ENCODE results near the gene OR52A5.
"Not testable (repeated sequence)": the region's sequence is repeated elsewhere in the genome, so short reads cannot be mapped to it uniquely, and the experiment has no call there.

OR52A5 gene

DNA sequence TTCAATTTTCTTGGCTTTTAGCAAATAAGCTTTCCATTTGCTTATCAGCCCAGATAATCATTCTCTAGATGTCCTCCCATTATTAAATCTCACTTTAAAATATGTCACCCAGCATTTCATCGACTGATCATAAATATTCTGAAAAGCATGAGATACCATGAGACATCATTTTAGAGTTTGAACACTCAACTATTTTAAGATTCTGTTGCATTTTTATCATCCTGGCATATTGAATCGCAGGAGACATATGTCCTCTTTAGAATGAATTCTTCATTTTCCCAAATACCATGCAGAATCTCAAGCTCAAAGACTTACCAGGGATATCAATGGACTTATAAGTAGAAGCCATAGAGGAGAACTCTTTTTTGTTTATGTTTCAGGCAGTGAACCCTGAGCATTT is at the start of gene OR52A5:
Gene OR52A5 (minus strand): TSS at position 361 of the 400 bp plus-strand sequence. CDS start 5,714 bp downstream, outside the sequence.
- no peak for DNase-seq (ENCODE audit: low read depth in 2 of 2)

DNA sequence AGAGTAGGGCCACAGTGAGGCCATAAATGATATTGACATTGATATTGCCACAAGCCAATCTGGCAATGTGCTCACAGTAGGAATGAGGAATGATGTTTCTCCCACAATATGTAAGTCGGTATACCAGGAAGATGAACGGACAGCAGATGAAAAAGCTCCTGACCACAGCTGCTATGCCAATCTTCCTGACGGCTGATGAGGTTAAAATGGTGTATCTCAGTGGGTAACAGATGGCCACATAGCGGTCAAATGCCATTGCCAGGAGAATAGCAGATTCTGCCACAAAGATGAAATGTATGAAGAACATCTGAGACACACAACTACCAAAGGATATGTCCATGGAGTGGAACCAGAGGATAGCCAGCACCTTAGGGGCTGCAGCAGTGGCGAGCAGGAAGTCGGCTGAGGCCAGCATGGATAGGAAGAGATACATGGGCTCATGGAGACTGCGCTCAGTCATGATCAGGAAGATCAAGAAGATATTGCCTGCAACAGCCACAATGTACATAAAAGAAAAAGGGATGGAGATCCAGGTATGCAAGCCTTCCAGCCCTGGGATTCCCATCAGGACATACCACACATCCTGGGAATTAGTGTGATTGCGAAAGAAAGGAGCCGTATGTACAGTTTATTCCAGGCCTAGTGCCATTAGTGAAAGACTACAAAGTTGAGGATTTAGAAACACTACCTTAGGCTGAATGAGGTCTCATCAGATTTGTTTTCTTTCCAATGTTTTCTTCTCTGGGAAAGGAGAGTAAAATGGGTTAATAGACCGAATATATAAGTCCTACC is 40.1 kb upstream of the OR52A5 start:
- DNase-seq (ENCODE audit: low read depth in 2 of 2), result no peak

DNA sequence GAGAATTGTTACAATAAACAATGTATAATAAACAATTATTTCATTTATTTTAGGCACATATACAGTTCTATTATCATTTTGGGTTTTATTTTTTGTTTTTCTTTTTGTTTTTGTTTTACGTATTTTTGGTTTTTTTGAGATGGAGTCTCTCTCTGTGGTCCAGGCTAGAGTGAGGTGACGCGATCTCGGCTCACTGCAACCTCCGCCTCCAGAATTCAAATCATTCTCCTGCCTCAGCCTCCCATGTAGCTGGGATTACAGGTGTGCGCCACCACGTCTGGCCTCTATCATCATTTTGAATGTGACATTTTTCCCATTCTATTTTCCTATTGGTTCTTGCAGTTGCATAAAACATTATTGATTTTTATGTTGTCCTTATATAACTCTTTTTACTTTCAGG is 36.8 kb upstream of the OR52A5 start:
- DNase-seq (ENCODE audit: low read depth in 2 of 2), result no peak

DNA sequence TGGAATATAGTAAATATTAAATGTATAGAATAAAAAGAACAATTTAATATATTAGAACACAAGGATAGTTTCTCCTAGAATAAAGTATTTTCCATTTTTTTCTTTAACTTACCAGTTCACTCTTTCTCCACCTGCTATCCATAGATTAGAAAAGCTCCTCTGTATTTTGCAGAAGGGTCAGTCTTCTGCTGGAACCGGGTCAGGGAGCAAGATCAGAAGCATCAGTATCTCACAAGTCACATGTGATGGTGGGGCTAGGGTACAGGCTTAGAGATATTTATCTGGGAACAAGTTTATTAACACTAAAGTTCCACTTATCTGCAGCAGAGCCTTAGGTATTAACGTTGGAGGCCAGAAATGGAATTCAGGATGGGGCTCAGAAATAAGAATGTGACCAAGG is 33.7 kb upstream of the OR52A5 start:
- no peak for DNase-seq (ENCODE audit: low read depth in 2 of 2)

DNA sequence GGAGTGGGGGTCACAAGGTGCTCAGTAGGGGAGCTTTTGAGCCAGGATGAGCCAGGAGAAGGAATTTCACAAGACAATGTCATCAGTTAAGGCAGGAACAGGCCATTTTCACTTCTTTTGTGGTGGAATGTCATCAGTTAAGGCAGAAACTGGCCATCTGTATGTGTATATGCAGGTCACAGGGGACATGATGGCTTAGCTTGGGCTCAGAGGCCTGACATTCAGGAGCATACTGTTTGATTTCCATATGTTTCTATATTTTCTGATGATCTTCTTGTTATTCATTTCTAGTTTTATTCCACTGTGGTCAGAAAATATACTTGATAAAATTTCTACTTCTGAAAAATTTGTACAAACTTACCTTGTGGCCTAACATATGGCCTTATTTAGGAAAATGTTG is 27.7 kb upstream of the OR52A5 start:
- not testable (repeated sequence) for DNase-seq (ENCODE audit: low read depth in 2 of 2)

DNA sequence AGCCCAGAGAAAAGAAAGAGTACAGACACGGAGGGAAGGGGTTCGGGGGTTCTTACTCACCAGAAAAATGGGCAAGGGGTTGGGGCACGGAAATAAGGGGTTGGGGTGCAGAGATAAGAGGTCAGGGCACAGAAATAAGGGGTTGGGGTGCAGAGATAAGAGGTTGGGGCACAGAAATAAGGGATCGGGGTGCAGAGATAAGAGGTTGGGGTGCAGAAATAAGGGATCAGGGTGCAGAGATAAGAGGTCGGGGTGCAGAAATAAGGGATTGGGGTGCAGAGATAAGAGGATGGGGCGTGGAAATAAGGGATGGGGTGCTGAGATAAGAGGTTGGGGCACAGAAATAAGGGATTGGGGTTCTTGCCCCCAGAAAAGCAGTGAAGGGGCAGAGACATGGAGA is 26.7 kb upstream of the OR52A5 start:
- not testable (repeated sequence) for DNase-seq (ENCODE audit: low read depth in 2 of 2)

DNA sequence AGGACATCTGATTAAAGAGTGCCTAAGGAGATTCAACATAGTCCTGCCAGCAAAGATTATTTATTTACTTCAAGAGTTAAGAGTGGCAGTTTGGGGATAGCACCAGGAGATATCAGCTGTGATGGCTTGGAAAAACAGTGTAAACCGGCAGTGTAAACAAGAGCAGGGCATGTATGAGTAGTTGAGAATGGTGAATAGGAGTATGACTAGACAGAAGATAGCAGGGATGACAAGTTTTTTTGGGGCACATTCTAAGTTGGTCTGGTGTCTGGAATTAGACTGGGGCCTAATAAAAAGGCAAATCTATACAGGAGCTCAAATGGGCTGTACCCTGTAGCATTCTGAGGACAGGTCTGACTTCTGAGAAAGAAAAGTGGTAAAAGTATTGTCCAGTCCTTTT is 22.9 kb upstream of the OR52A5 start:
- DNase-seq (ENCODE audit: low read depth in 2 of 2), result not testable (repeated sequence)

DNA sequence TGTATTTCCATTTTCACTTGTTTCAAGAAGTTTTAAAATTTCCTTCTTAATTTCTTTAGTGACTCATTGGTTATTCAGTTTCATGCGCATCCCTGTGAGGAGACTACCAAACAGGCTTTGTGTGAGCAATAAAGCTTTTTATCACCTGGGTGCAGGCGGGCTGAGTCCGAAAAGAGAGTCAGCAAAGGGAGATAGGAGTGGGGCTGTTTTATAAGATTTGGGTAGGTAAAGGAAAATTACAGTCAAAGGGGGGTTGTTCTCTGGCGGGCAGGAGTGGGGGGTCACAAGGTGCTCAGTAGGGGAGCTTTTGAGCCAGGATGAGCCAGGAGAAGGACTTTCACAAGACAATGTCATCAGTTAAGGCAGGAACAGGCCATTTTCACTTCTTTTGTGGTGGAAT is 22.1 kb upstream of the OR52A5 start:
- not testable (repeated sequence) for DNase-seq (ENCODE audit: low read depth in 2 of 2)

DNA sequence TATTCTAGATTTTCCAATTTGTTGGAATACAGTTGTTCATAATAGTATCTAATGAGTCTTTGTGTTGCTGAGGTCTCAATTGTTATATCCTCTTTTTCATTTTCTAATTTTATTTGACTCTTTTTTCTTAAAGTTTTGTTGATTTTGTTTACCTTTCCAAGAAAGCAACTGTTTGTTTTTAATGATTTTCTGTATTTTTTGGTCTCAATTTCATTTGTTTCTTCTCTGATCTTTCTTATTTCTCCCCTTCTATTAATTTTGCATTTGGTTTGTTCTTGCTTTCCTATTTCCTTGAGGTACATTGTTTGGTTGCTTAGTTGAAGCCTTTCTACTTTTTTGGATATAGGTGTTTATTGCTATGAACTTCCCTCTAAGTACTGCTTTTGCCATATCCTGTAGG is 21.6 kb upstream of the OR52A5 start:
- DNase-seq (ENCODE audit: low read depth in 2 of 2), result no peak

DNA sequence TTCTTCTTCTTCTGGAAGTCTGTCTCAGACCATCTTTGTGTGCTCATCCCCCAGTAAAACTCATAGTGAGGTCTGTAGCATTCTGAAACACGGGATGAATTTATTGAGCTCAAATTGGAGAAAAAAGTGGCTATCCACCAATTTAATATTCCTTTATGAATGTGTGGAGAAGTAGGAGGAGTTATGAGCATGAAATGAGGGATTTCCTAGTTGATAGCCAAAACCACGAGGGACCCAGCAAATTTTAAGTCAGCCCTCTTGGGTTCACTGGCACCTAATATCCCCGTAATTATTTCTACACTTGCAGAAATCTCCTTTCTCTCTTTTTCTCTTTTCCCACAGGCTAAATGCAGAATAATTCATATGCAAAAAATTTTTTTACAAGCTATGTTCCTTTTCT is 16.5 kb upstream of the OR52A5 start, which contains the start of gene OR52A1:
Gene OR52A1 (minus strand): TSS at position 101 of the 400 bp plus-strand sequence. CDS start 2,388 bp downstream, outside the sequence.
- DNase-seq (ENCODE audit: low read depth in 2 of 2), result no peak

DNA sequence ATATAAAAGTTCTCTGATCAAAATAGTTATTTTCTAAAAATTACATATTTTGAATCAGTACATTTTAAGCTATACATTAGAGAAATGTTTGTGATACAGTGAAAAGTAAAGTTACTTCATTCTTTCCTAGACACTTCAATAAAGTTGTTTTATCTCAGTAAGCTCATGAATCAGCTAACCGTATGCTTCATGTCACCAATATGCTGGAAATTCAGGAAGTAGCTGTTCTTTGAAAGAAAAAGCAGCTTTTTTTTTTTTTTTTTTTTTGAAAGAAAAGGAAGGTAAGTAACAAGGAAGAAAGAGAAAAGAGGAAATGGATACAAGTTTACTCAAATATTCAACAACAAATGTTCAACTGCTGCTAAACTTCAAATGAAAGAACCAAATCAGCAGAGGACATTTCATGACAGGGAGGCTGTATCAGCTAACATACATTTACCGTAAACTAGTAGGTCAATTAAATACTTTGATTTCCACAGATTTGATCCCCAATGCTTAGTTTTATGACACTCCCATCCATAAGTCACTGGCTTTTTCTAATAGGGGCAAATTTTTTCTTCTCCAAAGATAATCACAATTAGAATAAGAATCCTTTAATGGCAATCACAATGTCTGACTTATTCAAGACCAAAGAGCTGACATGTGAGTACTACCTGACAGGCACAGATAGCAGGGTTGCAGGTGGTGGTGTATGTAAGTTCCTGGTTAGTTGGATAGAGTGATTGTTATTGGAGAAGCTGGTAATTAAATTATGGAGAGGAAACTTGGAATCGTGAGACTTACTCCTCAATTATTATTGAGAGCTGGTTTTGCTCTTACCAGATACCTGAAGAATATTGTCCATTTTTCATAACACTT is 15.6 kb upstream of the OR52A5 start:
- no peak for DNase-seq (ENCODE audit: low read depth in 2 of 2)

DNA sequence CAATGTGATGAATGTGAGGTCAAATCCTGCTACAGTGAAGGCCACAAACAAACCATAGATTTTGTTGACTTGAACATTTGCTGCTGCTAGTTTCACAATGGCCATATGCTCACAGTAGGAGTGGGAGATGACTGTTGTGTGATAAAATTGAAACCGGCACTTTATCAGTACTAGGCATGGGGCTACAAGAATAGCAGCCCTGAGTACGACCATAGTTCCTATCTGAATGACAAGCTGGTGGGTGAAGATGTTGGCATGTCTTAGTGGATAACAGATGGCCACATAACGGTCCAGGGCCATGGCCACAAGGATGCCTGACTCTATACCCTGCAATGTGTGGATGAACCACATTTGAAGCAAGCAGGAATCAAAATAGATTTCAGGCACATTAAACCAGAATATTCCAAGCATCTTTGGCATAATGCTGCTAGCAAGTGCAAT is 13.6 kb upstream of the OR52A5 start:
- DNase-seq (ENCODE audit: low read depth in 2 of 2), result no peak

DNA sequence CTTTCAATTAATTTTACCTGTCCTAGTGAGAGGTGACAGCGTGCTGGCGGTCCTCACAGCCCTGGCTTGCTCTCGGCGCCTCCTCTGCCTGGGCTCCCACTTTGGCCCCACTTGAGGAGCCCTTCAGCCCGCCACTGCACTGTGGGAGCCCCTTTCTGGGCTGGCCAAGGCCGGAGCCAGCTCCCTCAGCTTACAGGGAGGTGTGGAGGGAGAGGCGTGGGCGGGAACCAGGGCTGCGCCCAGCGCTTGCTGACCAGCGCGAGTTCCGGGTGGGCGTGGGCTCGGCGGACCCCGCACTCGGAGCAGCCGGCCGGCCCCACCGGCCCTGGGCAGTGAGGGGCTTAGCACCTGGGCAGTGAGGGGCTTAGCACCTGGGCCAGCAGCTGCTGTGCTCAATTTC is 6.0 kb upstream of the OR52A5 start:
- DNase-seq (ENCODE audit: low read depth in 2 of 2), result not testable (repeated sequence)

DNA sequence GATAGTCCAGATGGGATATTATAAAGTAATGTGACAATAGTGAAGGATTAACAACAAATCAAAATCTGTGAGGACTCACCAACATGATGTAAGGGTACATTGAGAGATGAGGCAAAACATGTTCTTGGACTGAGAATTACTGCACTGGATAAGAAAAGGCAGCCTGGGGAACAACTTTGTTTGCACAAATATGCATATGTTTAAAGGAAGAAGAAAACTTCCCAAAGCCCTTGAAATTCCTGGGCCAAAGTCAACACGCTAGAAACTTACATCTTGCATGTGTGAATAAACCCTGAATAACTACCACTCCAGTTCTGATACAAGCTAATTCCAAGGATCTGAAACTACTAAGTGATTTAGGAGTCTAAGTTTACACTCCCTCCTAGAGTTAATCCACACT is 1.1 kb downstream of the OR52A5 start:
- DNase-seq (ENCODE audit: low read depth in 2 of 2), result no peak

DNA sequence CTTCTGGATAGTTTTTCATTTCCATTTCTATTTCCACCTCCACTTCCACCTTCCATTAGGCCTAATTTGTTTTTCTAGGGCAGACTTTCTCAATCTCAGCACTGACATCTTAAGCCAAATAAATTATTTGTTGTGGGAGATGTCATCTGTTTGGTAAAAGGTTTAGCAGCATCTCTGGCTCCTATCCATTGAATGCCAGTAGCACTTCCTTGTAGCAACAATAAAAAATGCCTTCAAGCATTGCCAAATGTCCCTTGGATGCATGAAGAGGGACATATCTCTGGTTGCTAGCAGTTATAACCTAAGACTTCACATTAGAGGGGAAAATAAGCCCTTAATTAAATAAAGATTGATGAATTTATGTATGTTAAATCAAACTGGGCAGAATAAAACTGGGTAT is 1.9 kb downstream of the OR52A5 start:
- no peak for DNase-seq (ENCODE audit: low read depth in 2 of 2)

DNA sequence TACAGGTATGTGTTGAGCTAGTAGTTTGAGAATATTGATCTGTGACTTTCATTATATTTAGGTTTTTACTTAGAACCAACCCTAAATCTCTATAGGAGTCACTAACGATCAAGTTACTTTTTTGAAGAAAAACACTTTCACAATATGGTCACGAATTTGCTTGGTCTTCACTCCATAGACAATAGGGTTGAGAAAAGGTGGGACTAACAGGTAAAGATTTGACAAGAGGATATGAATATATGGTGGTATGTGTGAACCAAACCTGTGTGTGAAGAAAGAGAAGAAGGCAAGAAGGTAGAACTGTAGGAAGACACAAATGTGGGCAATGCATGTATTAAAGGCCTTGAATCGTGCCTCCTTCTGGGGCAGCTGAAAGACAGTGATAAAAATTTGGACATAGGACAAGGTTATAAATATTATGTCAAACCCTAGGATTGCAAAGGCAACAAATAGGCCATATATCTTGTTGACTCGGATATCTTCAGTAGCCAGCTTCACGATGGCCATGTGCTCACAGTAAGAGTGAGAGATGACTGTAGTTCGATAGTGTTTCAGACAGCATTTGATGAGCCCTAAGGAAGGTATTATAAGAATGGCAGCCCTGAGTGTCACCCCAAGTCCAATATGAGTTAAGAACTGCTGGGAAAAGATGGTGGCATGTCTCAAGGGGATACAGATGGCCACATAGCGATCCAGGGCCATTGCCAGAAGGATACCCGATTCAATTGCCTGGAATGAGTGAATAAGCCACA is 6.4 kb downstream of the OR52A5 start:
- DNase-seq (ENCODE audit: low read depth in 2 of 2), result no peak

DNA sequence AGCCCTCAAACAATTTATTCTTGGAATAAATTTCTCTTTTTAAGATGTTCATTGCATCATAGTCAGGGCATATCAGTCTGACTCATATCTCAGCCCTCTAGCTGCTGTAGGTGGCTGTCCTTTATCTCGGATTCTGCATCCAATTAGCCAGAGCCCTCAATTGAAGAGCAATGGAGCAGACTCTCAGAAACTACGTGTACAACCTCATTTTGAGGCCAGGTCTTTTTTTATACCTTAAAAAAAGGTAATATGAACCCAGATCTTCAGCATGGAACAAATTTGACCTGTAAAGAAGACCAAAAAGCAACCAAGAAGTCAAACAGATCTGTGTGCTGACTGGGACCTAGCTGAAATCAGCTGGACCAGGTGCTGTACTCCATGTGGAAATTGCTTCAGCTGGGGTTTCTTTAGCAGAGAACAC is 8.7 kb downstream of the OR52A5 start:
- DNase-seq (ENCODE audit: low read depth in 2 of 2), result no peak

DNA sequence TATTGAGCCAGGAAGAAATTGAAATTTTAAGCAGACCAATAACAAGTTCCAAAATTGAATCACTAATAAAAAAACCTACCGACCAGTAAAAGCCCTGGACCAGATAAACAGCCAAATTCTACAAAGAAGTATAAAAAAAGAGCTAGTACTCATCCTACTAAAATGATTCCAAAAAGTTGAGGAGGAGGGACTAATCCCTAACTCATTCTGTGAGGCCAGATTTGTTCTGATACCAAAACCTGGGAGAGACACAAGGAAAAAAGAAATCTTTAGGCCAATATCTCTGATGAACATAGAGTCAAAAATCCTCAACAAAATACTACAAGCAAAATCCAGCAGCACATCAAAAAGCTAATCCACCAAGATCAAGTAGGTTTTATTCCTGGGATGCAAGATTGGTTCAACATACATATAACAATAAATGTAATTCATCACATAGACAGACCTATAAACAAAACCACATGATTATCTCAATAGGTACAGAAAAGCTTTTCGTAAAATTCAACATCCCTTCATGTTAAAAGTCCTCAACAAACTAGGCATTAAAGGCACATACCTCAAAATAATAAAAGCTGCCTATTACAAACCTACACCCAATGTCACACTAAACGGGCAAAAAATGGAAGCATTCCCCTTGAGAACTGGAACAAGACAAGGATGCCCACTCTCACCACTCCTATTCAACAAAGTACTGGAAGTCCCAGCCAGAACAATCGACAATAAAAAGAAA is 13.1 kb downstream of the OR52A5 start:
- no peak for DNase-seq (ENCODE audit: low read depth in 2 of 2)

DNA sequence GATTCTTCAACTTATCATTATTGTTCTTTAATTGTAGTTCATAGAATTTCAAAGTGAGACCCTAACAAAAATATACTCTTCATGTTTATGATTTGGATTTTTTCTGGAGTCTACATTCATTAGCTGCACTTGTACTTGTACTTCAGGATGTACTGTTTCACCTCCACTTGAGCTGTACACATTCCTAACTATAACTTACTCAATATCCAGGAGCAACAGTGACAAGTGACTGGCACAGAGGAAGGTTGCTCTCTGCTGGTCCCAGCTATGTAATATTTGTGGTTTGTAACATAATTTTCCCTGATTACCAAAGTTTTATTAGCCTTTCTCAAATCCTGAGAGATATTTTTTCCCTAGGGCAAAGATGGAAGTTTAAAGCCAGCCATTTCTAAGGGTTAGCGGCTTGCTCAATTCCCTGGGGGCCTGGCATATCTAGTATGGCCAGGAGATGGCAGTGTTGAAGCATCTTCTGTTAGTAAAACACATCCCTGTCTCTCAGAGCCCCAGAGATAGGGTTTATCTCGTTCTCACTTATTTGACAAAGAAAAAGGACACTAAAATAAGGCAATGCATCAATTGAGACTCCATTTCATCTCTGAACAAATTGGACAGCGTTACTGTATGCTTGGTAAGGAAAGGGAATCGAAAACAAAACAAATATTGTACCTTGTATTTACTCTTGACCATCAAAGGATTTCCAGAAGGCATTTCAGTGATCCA is 14.2 kb downstream of the OR52A5 start:
- no peak for DNase-seq (ENCODE audit: low read depth in 2 of 2)

DNA sequence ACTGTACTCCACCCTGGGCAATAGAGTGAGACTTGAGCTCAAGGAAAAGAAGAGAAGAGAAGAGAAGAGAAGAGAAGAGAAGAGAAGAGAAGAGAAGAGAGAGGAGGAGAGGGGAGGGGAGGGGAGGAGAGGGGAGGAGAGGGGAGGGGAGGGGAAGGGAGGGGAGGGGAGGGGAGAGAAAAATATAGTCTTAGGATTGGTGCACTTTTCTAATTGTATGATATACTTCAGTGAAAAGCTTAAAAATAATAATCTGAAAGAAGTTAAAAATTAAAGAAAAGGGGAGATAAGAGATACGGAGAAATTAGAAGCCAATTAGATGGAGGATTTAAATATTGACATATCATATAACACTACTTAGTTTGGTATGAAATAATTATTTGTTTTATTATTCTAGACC is 19.3 kb downstream of the OR52A5 start:
- DNase-seq (ENCODE audit: low read depth in 2 of 2), result no peak

DNA sequence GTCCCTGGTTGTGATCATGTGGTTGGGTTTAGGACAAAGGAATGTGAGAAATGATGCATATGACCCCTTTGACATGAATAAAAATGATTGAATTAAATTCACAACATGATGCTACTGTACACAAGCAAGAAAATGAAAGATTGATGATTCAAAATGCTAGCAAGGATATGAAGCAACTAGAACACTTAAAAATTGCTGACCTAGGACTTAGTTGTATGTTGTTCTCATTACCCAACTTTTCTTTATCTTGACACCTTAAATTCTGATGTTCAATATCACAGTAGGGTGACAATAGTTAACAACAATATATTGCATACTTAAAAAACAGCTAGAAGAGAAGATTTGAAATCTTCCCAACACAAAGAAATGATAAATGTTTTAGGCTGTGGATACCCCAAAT is 20.6 kb downstream of the OR52A5 start:
- no peak for DNase-seq (ENCODE audit: low read depth in 2 of 2)
